Sciatic nerve (tissue), 2 donors: ENCODE data around the gene FOXN4. TPM values are rescaled to one million over a fixed set of nuclear protein-coding genes. Genes with fewer than 3 reads are reported as not detected.

Experiments
- ATAC-seq: fragments of 200-7000 bp; cut with Tn5 transposase; one replicate; pipeline ENCODE4 v1.9.1; 2020; ENCODE audit warnings: mild to moderate bottlenecking, moderate library complexity
- DNase-seq: peaks from one replicate; pipeline ENCODE4 v3.0.0-alpha.2; 2020; ENCODE audit warnings: low spot score
- intact Hi-C: fragments of 100-400 bp; cut with DNase I; formaldehyde crosslinking; loops from one replicate; pipeline ENCODE4 v1.14.2; 2022
- total RNA-seq: library from RNA; stranded (reverse); fragmentation: NEBNext Ultra II Directional; extraction: Animal tissue kit (Norgen Biotek cat#: 25700); gene quantifications from one replicate; pipeline ENCODE4 v1.2.1, GENCODE V29; 2021
- donor health status: DM: no; HTN: no; CAD: no.
- donor health status: DM: no; HTN: no; CAD: no.

The FOXN4 gene
- total RNA-seq, 1 donor from 2014 or later = not detected

DNA sequence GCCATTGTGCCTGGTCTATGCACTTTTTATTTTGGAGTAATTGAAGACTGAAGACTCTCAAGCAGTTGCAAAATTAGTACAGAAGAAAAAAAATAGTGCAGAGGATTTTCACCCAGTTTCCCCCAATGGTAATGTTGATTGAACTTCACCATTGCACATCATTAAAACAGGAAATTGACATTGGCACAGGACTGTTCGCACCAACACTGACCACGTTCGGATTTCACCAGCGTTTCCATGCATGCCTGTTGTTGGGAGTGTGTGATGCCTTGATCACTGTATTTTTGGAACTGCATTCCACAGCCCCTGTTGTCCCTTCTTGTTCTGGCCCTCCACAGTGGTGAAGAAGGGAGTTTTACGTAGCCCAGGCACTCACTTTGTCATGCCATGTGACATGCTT, 67.1 kb downstream of the FOXN4 start:
- DNase-seq (no peak), ATAC-seq (no peak)
- intact Hi-C loops = no loop called here

DNA sequence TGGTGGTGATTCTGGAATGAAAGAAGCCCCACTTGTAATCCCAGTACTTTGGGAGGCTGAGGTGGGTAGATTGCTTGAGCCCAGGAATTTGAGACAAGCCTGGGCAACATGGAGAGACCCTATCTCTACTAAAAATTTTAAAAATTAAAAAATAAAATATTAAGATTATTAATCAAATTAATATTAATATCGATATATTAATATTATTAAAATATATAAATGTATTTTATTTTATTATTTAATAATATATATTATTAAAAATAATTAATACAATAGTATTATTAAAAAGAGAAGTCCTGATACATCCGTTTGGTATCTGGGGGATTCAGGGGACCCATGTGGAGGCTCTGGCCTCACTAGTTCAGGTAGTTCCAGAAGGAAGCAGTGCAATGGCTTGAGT, 68.7 kb downstream of the FOXN4 start:
- DNase-seq (no peak), ATAC-seq (no peak)
- intact Hi-C loops = no loop called here

DNA sequence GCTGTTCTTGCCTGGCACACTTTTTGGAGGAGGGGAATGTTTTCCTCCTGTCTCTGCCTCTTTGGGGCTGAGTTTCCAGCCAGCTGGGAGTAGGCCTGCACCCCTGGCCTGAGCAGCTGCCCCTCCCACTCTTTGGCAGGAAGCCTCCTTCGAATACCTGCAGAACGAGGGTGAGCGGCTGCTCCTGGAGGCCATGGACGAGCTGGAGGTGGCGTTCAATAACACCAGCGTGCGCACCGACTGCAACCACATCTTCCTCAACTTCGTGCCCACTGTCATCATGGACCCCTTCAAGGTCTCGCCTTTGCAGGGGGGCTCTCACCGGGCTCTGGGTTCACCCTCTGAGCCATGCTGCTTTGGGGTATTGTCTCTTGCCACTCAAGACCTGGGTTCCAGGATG, 69.4 kb downstream of the FOXN4 start:
- no peak for ATAC-seq
- DNase-seq = no peak
- intact Hi-C loops = no loop called here

DNA sequence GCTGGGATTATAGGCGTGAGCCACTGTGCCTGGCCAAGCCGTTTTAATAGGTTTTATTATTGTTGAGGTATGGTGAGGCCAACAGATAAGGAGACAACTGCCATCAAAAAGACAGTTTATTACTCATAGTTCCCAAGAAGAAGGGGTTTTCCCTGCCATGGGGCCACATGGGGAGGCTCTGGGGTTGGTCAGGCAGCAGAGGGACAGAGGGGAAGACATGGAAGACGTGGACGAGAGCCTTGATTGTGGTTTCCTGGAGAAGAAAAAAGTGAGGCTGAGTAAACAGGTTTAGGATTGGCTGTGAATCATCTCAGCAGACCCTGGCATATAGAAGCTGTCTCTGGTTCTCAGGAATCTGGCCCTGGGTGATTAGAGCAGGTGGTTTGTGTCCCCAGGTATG, 69.9 kb downstream of the FOXN4 start:
- intact Hi-C loops = no loop called here
- ATAC-seq = no peak
- DNase-seq = no peak

DNA sequence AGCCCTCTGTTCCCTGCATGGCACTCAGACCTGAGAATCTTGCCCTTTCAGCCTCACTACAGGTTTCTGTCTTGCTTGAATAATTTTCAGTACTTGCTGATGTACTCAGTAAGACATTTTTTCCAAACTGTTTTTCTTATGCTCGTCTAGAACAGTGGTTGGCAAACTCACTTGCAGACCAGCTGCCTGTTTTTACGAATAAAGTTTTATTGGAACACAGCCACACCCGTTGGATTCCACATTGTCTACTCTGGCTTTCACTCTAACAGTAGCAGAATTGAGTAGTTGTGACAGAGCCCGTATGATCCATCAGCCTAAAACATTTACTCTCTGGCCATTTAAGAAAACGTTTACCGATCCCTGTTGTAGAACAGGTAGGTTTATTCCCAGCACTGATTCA, 72.8 kb downstream of the FOXN4 start:
- no peak for ATAC-seq

DNA sequence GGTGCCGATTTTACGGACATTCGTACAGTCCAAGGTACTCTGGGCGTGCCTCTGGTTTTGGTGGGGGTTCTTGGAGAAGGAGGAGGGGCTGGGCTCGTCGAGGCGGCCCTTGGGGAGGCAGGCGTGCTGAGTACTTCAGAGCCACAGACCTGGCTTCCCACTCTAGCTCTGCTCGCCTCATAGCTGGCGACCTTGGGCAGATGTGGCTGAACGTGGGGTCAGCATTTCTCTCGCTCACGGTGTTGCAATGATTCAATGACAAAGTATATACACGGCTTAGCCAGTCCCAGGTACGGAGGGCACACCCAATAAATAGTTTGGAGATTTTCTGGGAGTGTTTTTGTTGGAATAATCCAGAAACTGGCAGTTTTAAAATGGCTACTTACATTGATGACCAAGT, 75.1 kb downstream of the FOXN4 start:
- intact Hi-C loops = no loop called here
- no peak for ATAC-seq
- no peak for DNase-seq

More for the DNA sequence above, 72.8 kb downstream of the FOXN4 start:
- DNase-seq = no peak
- intact Hi-C loops = no loop called here

DNA sequence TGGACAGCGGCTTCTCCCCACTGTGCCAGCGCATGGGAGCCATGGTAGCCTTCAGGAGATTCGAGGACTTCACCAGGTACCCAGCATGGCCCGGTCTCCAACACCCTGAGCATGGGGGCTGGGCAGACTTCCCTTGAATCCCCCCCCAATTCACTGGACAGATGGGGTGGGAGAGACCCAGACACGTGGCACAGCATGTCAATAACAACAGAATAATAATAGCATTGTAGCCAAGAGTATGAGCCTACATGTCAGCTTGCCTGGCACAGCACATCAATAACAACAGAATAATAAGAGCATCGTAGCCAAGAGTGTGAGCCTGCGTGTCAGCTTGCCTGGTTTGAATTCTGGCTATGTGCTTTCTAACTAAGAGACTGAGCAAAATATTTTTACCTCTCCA, 76.4 kb downstream of the FOXN4 start:
- ATAC-seq (no peak), DNase-seq (no peak)
- intact Hi-C loops = no loop called here

DNA sequence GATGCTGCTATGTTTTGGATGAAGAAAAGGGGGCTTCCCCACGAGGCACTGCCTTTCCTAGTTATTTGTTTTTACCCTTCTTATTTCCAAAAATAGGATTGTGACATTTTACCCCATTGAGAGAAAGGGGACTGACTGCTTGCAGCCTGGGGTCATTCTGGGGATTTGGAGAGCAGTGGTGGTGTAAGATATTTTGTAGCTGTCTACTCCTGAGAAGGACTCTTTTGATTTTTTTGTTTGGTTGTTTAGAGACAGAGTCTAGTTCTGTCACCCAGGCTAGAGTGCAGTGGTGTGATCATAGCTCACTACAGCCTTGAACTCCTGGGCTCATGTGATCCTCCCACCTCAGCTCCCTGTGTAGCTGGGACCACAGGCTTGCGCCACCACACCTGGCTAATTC, 78.9 kb downstream of the FOXN4 start:
- DNase-seq (no peak), ATAC-seq (no peak)
- intact Hi-C loops = no loop called here

DNA sequence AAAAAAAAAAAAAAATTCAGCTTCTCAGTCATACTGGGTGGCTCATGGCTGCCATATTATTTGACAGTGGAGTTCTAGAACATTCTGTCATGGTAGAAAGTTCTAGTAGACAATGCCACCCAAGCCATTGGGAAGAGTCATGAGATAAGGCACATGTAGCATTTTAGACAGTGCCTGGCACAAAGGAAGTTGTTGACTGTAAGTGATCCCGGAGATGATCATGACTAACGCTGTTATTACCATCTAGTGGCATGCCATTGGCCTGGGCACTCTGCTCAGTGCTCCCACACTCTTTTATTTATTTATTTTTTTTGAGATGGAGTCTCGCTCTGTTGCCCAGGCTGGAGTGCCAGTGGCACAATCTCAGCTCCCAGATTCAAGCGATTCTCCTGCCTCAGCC, 80.4 kb downstream of the FOXN4 start:
- no peak for ATAC-seq
- DNase-seq = peak; percentile 9
- intact Hi-C loops = no loop called here

Other genes with a start within 250 kb of the FOXN4 start
- 12.6 TPM for gene ALKBH2, start 215.8 kb downstream of the FOXN4 start, total RNA-seq
- gene UNG, start 211.7 kb downstream of the FOXN4 start, total RNA-seq = 15.9 TPM
- gene ACACB, start 192.7 kb downstream of the FOXN4 start, total RNA-seq = 112 TPM
- not detected for gene MYO1H, start 38.6 kb upstream of the FOXN4 start, total RNA-seq
- 88.8 TPM for gene KCTD10, start 168.0 kb upstream of the FOXN4 start, total RNA-seq
- gene UBE3B, start 168.3 kb upstream of the FOXN4 start, total RNA-seq = 40.4 TPM